ENCODE results near the gene TRIM47.
"Not testable (repeated sequence)": the region's sequence is repeated elsewhere in the genome, so short reads cannot be mapped to it uniquely, and the experiment has no call there.

DNA sequence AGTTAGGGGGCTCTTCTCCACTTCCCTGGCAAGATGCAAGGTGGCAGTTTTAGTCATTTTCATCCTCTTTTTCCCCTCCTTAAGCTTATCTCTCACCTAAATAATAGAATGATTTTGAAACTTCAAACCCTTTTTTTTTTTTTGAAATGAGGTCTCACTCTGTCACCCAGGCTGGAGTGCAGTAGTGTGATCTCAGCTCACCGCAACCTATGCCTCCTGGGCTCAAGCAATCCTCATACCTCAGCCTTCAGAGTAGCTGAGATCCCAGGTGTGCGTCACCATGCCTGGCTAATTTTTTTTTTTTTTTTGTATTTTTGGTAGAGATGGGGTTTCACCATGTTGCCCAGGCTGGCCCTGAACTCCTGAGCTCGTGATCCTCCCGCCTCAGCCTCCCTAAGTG lies 13.5 kb downstream of the TRIM47 start:
- TF ChIP-seq, protein P1, sequence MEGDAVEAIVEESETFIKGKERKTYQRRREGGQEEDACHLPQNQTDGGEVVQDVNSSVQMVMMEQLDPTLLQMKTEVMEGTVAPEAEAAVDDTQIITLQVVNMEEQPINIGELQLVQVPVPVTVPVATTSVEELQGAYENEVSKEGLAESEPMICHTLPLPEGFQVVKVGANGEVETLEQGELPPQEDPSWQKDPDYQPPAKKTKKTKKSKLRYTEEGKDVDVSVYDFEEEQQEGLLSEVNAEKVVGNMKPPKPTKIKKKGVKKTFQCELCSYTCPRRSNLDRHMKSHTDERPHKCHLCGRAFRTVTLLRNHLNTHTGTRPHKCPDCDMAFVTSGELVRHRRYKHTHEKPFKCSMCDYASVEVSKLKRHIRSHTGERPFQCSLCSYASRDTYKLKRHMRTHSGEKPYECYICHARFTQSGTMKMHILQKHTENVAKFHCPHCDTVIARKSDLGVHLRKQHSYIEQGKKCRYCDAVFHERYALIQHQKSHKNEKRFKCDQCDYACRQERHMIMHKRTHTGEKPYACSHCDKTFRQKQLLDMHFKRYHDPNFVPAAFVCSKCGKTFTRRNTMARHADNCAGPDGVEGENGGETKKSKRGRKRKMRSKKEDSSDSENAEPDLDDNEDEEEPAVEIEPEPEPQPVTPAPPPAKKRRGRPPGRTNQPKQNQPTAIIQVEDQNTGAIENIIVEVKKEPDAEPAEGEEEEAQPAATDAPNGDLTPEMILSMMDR (IDR thresholded peaks at IDR 0.05) = not testable (repeated sequence)
- TF ChIP-seq EP300, POLR2A (IDR thresholded peaks at IDR 0.05): not testable (repeated sequence)

Measured in ovary (tissue), 3 donors.